Adrenal gland (tissue), 5 donors: ENCODE measurements around the gene PPP6R2.

ENCODE experiments used
- CTCF ChIP-seq, 6 experiments: fragments of 450-650 bp in 4 of 6; fragments of 200-600 bp in 2 of 6; sonication (generic) in 1 of 6; IDR thresholded peaks; 1 replicate in 5 of 6; 2 replicates in 1 of 6; pipeline versions ENCODE4 v1.5.1 to v1.8.0; 2016 to 2021; ENCODE audit warnings: antibody characterized with exemption in 6 of 6, mild to moderate bottlenecking in 2 of 6, moderate library complexity in 1 of 6
- POLR2A ChIP-seq, 2 donors: fragments of 450-650 bp; IDR thresholded peaks; one replicate each; pipeline ENCODE4 v1.6.1; 2017; ENCODE audit warnings: antibody characterized with exemption in 2 of 2, mild to moderate bottlenecking in 2 of 2, moderate library complexity in 1 of 2
- donor health status: DM: no; HTN: no; CAD: no.

- TF ChIP-seq CTCF (IDR thresholded peaks at IDR 0.05) (no peak), POLR2A (IDR thresholded peaks at IDR 0.05) (no peak)
Measured at GRCh38 chr22:50463188-50463900, 120.2 kb downstream of the PPP6R2 start.
